HepG2 (cell line): ENCODE data around the gene MGST2. TPM values are rescaled to one million over a fixed set of nuclear protein-coding genes. Genes with fewer than 3 reads are reported as not detected.

Experiments
- ATF7-NPFF ChIP-seq: sonication (generic); formaldehyde crosslinking; IDR thresholded peaks from 2 replicates; pipeline ENCODE4 v1.8.1; 2023; ENCODE audit warnings: mild to moderate bottlenecking, low read depth, missing genetic modification reagents, moderate library complexity
- DMAP1 ChIP-seq: IDR thresholded peaks from 2 replicates; pipeline ENCODE4 v1.6.1; 2016
- HOXA5 ChIP-seq: sonication (generic); formaldehyde crosslinking; IDR thresholded peaks from 2 replicates; pipeline ENCODE4 v1.4.0; 2020; ENCODE audit warnings: missing genetic modification reagents
- ISX ChIP-seq: sonication (generic); formaldehyde crosslinking; conservative IDR thresholded peaks from 2 replicates; pipeline ENCODE4 v1.5.0; 2020; ENCODE audit warnings: missing genetic modification reagents
- KDM4B ChIP-seq: sonication (generic); formaldehyde crosslinking; IDR thresholded peaks from 2 replicates; pipeline ENCODE4 v1.4.0; 2020; ENCODE audit warnings: missing genetic modification reagents
- MAZ ChIP-seq, 2 experiments: sonication (generic) in 1 of 2; formaldehyde crosslinking in 1 of 2; IDR thresholded peaks; 2 replicates each; pipeline versions ENCODE4 v1.5.0 to v1.6.1; 2012 to 2020; ENCODE audit warnings: low read depth in 2 of 2, mild to moderate bottlenecking in 2 of 2, borderline replicate concordance in 1 of 2, improper control_type of control experiment in 1 of 2, low read length in 1 of 2, missing genetic modification reagents in 1 of 2, moderate library complexity in 1 of 2
- MED13 ChIP-seq: sonication (generic); formaldehyde crosslinking; IDR thresholded peaks from 2 replicates; pipeline ENCODE4 v1.5.0; 2020; ENCODE audit warnings: missing genetic modification reagents
- MIER3 ChIP-seq: IDR thresholded peaks from 2 replicates; pipeline ENCODE4 v1.6.1; 2016; ENCODE audit warnings: missing compliant biosample characterization, borderline replicate concordance
- NCOR1 ChIP-seq: fragments of 200-600 bp; sonication (generic); IDR thresholded peaks from 2 replicates; pipeline ENCODE4 v1.7.0; 2017; ENCODE audit warnings: antibody characterized with exemption, low read length, borderline replicate concordance
- NR2F6 ChIP-seq, 2 experiments: IDR thresholded peaks; 2 replicates each; pipeline ENCODE4 v1.6.1; 2016; ENCODE audit warnings: antibody characterized with exemption in 1 of 2, mild to moderate bottlenecking in 1 of 2
- PCBP1 ChIP-seq: fragments of 200-400 bp; formaldehyde crosslinking; IDR thresholded peaks from 2 replicates; pipeline ENCODE4 v1.6.1; 2017; ENCODE audit warnings: mild to moderate bottlenecking, low read depth, low read length, borderline replicate concordance
- POLR2G ChIP-seq: fragments of 200-400 bp; formaldehyde crosslinking; IDR thresholded peaks from 2 replicates; pipeline ENCODE4 v1.6.1; 2018; ENCODE audit warnings: mild to moderate bottlenecking, low read depth, low read length, moderate library complexity
- SALL1 ChIP-seq: sonication (generic); formaldehyde crosslinking; IDR thresholded peaks from 2 replicates; pipeline ENCODE4 v1.8.0; 2022; ENCODE audit warnings: mild to moderate bottlenecking, missing genetic modification reagents
- SAP130 ChIP-seq: IDR thresholded peaks from 2 replicates; pipeline ENCODE4 v1.6.1; 2016; ENCODE audit warnings: low read depth
- SKI ChIP-seq: fragments of 450-650 bp; IDR thresholded peaks from one replicate; pipeline ENCODE4 v1.6.1; 2018; ENCODE audit warnings: mild to moderate bottlenecking; ENCODE audit not compliant: partially characterized antibody
- SOX13 ChIP-seq, 3 experiments: fragments of 450-650 bp in 1 of 3; sonication (generic) in 1 of 3; formaldehyde crosslinking in 1 of 3; IDR thresholded peaks in 2 of 3; conservative IDR thresholded peaks in 1 of 3; 2 replicates each; pipeline versions ENCODE4 v1.5.0 to v1.6.1; 2016 to 2020; ENCODE audit warnings: antibody characterized with exemption in 1 of 3, mild to moderate bottlenecking in 1 of 3, missing compliant biosample characterization in 1 of 3, missing genetic modification reagents in 1 of 3, moderate library complexity in 1 of 3
- TAF1 ChIP-seq: sonication (generic); formaldehyde crosslinking; IDR thresholded peaks from 2 replicates; pipeline ENCODE4 v1.4.0; 2020; ENCODE audit warnings: missing genetic modification reagents
- TOPORS ChIP-seq: sonication (generic); formaldehyde crosslinking; IDR thresholded peaks from 2 replicates; pipeline ENCODE4 v1.8.0; 2023; ENCODE audit warnings: mild to moderate bottlenecking, missing genetic modification reagents
- ZMAT3 ChIP-seq: sonication (generic); formaldehyde crosslinking; conservative IDR thresholded peaks from 2 replicates; pipeline ENCODE4 v1.7.0; 2021; ENCODE audit warnings: missing genetic modification reagents
- ZNF264 ChIP-seq: sonication (generic); formaldehyde crosslinking; IDR thresholded peaks from 2 replicates; pipeline ENCODE4 v1.4.0; 2020; ENCODE audit warnings: missing genetic modification reagents
- ZNF350 ChIP-seq: sonication (generic); formaldehyde crosslinking; IDR thresholded peaks from 2 replicates; pipeline ENCODE4 v1.4.0; 2020; ENCODE audit warnings: mild to moderate bottlenecking, low read depth, missing genetic modification reagents, borderline replicate concordance
- ZNF543 ChIP-seq: sonication (generic); formaldehyde crosslinking; IDR thresholded peaks from 2 replicates; pipeline ENCODE4 v1.4.0; 2020; ENCODE audit warnings: mild to moderate bottlenecking, missing genetic modification reagents
- ZNF749 ChIP-seq: sonication (generic); formaldehyde crosslinking; IDR thresholded peaks from 2 replicates; pipeline ENCODE4 v1.8.0; 2022; ENCODE audit warnings: mild to moderate bottlenecking, missing genetic modification reagents, moderate library complexity, borderline replicate concordance
- ZSCAN31 ChIP-seq: sonication (generic); formaldehyde crosslinking; IDR thresholded peaks from 2 replicates; pipeline ENCODE4 v1.5.0; 2020; ENCODE audit warnings: low read depth, mild to moderate bottlenecking, missing genetic modification reagents
- polyA plus RNA-seq, 8 experiments: library from polyadenylated mRNA; depleted of rRNA in 3 of 8; stranded (reverse) in 7 of 8; unstranded in 1 of 8; fragments of >200 nt; fragmentation: Illumina TruSeq in 4 of 8; extraction: Trizol in 4 of 8; gene quantifications; 2 replicates each; pipeline versions ENCODE4 v1.2.1 to v1.2.3, GENCODE V29; 2011 to 2016; ENCODE audit warnings: low read depth in 4 of 8, missing spikeins in 1 of 8, mixed read lengths in 1 of 8; ENCODE audit not compliant: insufficient read depth in 1 of 8
- total RNA-seq, 5 experiments: library from RNA; depleted of rRNA; stranded (reverse); fragments of >200 nt; fragmentation: Illumina TruSeq; extraction: Trizol; gene quantifications; 2 replicates each; pipeline ENCODE4 v1.2.3, GENCODE V29; 2016; ENCODE audit warnings: low read depth in 1 of 5
- TF ChIP-seq, protein P1 (sequence below): sonication (generic); formaldehyde crosslinking; IDR thresholded peaks from 2 replicates; pipeline ENCODE4 v1.5.0; 2020; ENCODE audit warnings: missing genetic modification reagents, mild to moderate bottlenecking, borderline replicate concordance
- TF ChIP-seq, protein P2 (sequence below): sonication (generic); formaldehyde crosslinking; IDR thresholded peaks from 2 replicates; pipeline ENCODE4 v1.5.0; 2020; ENCODE audit warnings: missing genetic modification reagents
- TF ChIP-seq, protein P3 (sequence below): sonication (generic); formaldehyde crosslinking; IDR thresholded peaks from 2 replicates; pipeline ENCODE4 v1.8.1; 2023; ENCODE audit warnings: mild to moderate bottlenecking, inconsistent platforms, moderate library complexity, missing genetic modification reagents, borderline replicate concordance

Gene MGST2
- total and polyA plus RNA-seq, 2 of the 13 experiments (the other 11 are each of a cell fraction or from before 2014, with no cell fraction given): 205 to 416 TPM

DNA sequence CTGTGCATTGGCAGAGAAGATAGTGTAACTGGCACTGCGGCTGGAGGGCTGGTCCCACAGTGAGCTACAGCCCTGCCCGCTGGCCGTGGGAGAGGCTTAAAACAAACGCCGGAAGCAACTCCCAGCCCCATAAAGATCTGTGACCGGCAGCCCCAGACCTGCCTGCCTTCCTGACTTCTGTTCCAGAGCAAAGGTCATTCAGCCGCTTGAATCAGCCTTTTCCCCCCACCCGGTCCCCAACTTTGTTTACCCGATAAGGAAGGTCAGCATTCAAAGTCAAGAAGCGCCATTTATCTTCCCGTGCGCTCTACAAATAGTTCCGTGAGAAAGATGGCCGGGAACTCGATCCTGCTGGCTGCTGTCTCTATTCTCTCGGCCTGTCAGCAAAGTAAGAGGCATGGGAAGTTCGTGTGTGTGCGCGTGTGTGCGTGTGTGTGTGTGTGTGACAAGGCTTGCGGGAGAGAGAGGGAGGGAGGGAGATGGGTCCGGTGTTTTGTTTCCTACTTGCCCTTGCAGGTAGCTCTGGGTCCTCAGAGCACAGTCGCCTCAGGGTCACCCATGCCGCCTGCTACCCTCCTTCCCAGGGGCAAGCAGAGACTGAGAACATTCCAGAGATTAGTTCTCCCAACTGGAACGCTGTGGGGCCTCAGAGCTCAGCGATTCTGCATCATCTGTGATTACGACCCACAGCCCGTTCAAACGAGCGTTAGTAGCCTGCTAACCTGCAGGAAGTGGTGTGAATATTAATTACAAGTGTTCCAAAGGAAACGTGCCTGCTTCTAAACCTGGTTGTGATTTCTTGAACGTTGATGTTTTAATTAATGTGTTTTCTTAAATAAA, at the start of gene MGST2 (continued):
- TF ChIP-seq NR2F6 (IDR thresholded peaks at IDR 0.05) (peak; percentile 97), NR2F6 (CRISPR knock-in tag; IDR thresholded peaks at IDR 0.05) (peak; percentile 93), ZNF264 (peak; percentile 86), TOPORS (CRISPR knock-in tag) (peak; percentile 38; the same call in 1 of the 2 replicates), ZNF543 (CRISPR knock-in tag) (peak; percentile 92), POLR2G (peak; percentile 87), MED13 (CRISPR knock-in tag) (peak; percentile 90), NCOR1 (peak; percentile 91; the same call in 1 of the 2 replicates), MIER3 (CRISPR knock-in tag) (0 out of 2 replicates have a peak, but pooled peaks have one; percentile 55), SKI (peak; percentile 53), PCBP1 (no peak), ZSCAN31 (CRISPR knock-in tag) (peak; percentile 78; the same call in 1 of the 2 replicates), ATF7-NPFF (CRISPR knock-in tag) (no peak; the same call in 1 of the 2 replicates), ZMAT3 (peak; percentile 81; the same call in 1 of the 2 replicates), HOXA5 (CRISPR knock-in tag) (peak; percentile 97), SOX13 (IDR thresholded peaks at IDR 0.05) (peak; percentile 82; the same call in 1 of the 2 replicates), SOX13 (CRISPR knock-in tag; conservative IDR thresholded peaks at IDR 0.05 in 1 of 2, IDR thresholded peaks at IDR 0.05 in 1 of 2) (peak in 1 of 2 experiments; percentile 87; a peak in 2 of 4 replicates), ZNF350 (CRISPR knock-in tag) (peak; percentile 86; the same call in 1 of the 2 replicates), ISX (CRISPR knock-in tag) (0 out of 2 replicates have a peak, but pooled peaks have one; percentile 86), MAZ (IDR thresholded peaks at IDR 0.05; ENCODE audit: borderline replicate concordance, low read depth, low read length) (0 out of 2 replicates have a peak, but pooled peaks have one; percentile 17), MAZ (CRISPR knock-in tag; IDR thresholded peaks at IDR 0.05; ENCODE audit: low read depth) (peak; percentile 44; the same call in 1 of the 2 replicates), TAF1 (peak; percentile 85), ZNF749 (CRISPR knock-in tag) (peak; percentile 65; the same call in 1 of the 2 replicates), SAP130 (CRISPR knock-in tag) (peak; percentile 92), KDM4B (CRISPR knock-in tag) (no peak), DMAP1 (CRISPR knock-in tag) (peak; percentile 83; the same call in 1 of the 2 replicates), SALL1 (CRISPR knock-in tag) (peak; percentile 91)
- TF ChIP-seq, protein P1, sequence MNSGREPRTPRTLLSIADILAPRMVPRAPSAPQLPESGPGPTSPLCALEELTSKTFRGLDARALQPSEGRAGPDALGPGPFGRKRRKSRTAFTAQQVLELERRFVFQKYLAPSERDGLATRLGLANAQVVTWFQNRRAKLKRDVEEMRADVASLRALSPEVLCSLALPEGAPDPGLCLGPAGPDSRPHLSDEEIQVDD: 0 out of 2 replicates have a peak, but pooled peaks have one; percentile 68
- TF ChIP-seq, protein P2, sequence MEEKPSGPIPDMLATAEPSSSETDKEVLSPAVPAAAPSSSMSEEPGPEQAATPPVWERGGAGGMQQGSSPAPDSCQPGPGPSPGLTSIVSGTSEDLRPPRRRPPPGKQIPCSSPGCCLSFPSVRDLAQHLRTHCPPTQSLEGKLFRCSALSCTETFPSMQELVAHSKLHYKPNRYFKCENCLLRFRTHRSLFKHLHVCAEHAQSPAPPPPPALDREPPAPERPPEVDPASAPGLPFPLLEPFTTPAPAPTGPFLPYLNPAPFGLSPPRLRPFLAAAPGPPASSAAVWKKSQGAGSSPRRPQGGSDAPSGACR: peak; percentile 75; the same call in 1 of the 2 replicates
- TF ChIP-seq, protein P3, sequence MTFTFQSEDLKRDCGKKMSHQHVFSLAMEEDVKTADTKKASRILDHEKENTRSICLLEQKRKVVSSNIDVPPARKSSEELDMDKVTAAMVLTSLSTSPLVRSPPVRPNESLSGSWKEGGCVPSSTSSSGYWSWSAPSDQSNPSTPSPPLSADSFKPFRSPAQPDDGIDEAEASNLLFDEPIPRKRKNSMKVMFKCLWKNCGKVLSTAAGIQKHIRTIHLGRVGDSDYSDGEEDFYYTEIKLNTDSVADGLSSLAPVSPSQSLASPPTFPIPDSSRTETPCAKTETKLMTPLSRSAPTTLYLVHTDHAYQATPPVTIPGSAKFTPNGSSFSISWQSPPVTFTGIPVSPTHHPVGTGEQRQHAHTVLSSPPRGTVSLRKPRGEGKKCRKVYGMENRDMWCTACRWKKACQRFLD (CRISPR knock-in tag): peak; percentile 54; the same call in 1 of the 2 replicates
